Kidney (tissue), 14 donors: Measurements from ENCODE around the gene ARIH1. TPM values are rescaled to one million over a fixed set of nuclear protein-coding genes. Genes with fewer than 3 reads are reported as not detected.
"Not testable (repeated sequence)": the region's sequence is repeated elsewhere in the genome, so short reads cannot be mapped to it uniquely, and the experiment has no call there.

Experiments
- DNase-seq, 5 donors: peaks; one replicate each; pipeline ENCODE4 v3.0.0-alpha.2; 2013 to 2020
- FAIRE-seq: peaks from 2 replicates; lab custom pipeline; 2012; peaks lifted over from hg19 to GRCh38; lab: Jason Lieb, UNC
- H3K27ac ChIP-seq, 2 donors: one replicate each; pipeline ENCODE4 v1.7.0; 2013; ENCODE audit warnings: low read depth in 2 of 2, low read length in 2 of 2, inconsistent platforms in 1 of 2
- H3K27me3 ChIP-seq: one replicate; pipeline ENCODE4 v1.7.1; 2013; ENCODE audit warnings: low read length, inconsistent platforms; ENCODE audit not compliant: control insufficient read depth, insufficient read depth
- H3K36me3 ChIP-seq, 3 donors: one replicate each; pipeline versions ENCODE4 v1.7.0 to v1.7.1; 2013; ENCODE audit warnings: low read length in 3 of 3, control low read depth in 1 of 3, inconsistent platforms in 1 of 3; ENCODE audit not compliant: insufficient read depth in 3 of 3, control insufficient read depth in 2 of 3
- H3K4me1 ChIP-seq, 3 donors: one replicate each; pipeline versions ENCODE4 v1.7.0 to v1.7.1; 2013; ENCODE audit warnings: low read length in 3 of 3, inconsistent platforms in 1 of 3, low read depth in 1 of 3; ENCODE audit not compliant: control insufficient read depth in 2 of 3, insufficient read depth in 2 of 3
- H3K4me3 ChIP-seq, 3 donors: one replicate each; pipeline versions ENCODE4 v1.7.0 to v1.8.1; 2013; ENCODE audit warnings: low read length in 3 of 3, control low read depth in 1 of 3, inconsistent platforms in 1 of 3
- H3K9ac ChIP-seq, 3 donors: one replicate each; pipeline versions ENCODE4 v1.7.0 to v1.7.1; 2013; ENCODE audit warnings: low read length in 3 of 3, control low read depth in 1 of 3, inconsistent platforms in 1 of 3
- H3K9me3 ChIP-seq, 3 donors: one replicate each; pipeline versions ENCODE4 v1.7.0 to v1.7.1; 2013; ENCODE audit warnings: low read length in 3 of 3, control low read depth in 1 of 3, inconsistent platforms in 1 of 3; ENCODE audit not compliant: control insufficient read depth in 2 of 3, insufficient read depth in 1 of 3
- intact Hi-C: fragments of 100-400 bp; cut with DNase I; formaldehyde crosslinking; loops from one replicate; pipeline ENCODE4 v1.11.1; 2022
- polyA plus RNA-seq: library from polyadenylated mRNA; stranded (reverse); fragments of 350-450 nt; fragmentation: Illumina TruSeq; extraction: RNeasy Lipid Tissue Mini Kit (QIAGEN cat#74804); gene quantifications from one replicate; pipeline ENCODE4 v1.2.3, GENCODE V29; 2014; ENCODE audit warnings: low read depth, low replicate concordance; ENCODE audit not compliant: insufficient read depth
- total RNA-seq: library from RNA; stranded (reverse); fragmentation: NEBNext Ultra II Directional; extraction: Animal tissue kit (Norgen Biotek cat#: 25700); gene quantifications from one replicate; pipeline ENCODE4 v1.2.1, GENCODE V29; 2021
- TF ChIP-seq, protein P1 (sequence below): IDR thresholded peaks from 3 replicates; pipeline ENCODE4 v1.5.1; 2012; ENCODE audit warnings: mild to moderate bottlenecking, moderate library complexity, borderline replicate concordance; ENCODE audit not compliant: insufficient read depth; ENCODE audit errors: extremely low read depth
- donor health status: control.
- donor health status: control.
- donor health status: control.
- donor health status: control.
- donor health status: control.
- donor health status: DM: yes; HTN: yes; CAD: no.
- donor health status: Normal renal cell carcinoma (clear cell type).

The ARIH1 gene
- total and polyA plus RNA-seq, 2 donors from 2014 or later: 27.4 to 139 TPM

DNA sequence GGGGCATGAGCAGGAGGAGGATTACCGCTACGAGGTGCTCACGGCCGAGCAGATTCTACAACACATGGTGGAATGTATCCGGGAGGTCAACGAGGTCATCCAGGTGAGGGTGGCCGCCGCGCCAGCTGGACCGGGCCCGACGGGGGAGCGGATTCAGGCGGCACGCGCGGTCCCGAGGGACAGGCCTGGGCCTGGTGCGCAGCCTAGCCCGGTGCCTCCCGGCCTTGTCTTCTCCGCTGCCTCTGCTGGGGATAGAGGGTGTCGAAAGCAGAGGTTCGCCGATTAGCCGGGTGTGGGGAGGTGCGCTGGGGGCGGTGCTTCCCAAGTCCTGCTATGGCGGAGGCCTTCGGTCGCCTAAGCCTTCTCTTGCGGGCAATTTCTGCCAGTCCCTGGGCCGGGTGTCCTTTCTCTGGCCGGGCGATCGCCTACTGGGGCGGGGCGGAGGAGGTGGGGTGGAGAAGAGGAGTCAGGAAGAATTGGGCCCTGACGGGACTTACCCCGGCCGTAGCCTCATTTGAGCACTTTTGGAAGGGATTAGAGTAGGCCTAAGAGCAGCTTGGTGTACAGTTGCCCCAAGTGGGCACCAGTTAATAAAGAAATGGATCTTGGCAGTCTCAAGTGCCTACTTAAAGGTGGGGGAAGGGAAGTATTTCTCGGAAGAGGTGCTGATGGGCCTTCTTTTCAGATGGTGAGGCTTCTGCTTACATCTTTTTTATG, 940 bp downstream of the ARIH1 start:
- H3K36me3 ChIP-seq: peaks cover 0 to 3% (median 0%) of the 10 kb centered on the region in 3 donors
- H3K27me3 ChIP-seq: no peaks in the 10 kb centered on the region
- FAIRE-seq (no peak), DNase-seq (peak; percentile 83 to 94 (median 86))
- peak overlapping the region; percentile 79 to 94 (median 82) for H3K9ac ChIP-seq
- peak overlapping the region; percentile 83 to 96 (median 94) for H3K4me3 ChIP-seq
- intact Hi-C loops: no loop called here
- peak overlapping the region; percentile 99 for H3K27ac ChIP-seq
- TF ChIP-seq, protein P1, sequence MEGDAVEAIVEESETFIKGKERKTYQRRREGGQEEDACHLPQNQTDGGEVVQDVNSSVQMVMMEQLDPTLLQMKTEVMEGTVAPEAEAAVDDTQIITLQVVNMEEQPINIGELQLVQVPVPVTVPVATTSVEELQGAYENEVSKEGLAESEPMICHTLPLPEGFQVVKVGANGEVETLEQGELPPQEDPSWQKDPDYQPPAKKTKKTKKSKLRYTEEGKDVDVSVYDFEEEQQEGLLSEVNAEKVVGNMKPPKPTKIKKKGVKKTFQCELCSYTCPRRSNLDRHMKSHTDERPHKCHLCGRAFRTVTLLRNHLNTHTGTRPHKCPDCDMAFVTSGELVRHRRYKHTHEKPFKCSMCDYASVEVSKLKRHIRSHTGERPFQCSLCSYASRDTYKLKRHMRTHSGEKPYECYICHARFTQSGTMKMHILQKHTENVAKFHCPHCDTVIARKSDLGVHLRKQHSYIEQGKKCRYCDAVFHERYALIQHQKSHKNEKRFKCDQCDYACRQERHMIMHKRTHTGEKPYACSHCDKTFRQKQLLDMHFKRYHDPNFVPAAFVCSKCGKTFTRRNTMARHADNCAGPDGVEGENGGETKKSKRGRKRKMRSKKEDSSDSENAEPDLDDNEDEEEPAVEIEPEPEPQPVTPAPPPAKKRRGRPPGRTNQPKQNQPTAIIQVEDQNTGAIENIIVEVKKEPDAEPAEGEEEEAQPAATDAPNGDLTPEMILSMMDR: no peak
- peaks cover 3 to 22% (median 15%) of the 10 kb centered on the region in 3 donors for H3K4me1 ChIP-seq
- no peaks in the 10 kb centered on the region for H3K9me3 ChIP-seq

DNA sequence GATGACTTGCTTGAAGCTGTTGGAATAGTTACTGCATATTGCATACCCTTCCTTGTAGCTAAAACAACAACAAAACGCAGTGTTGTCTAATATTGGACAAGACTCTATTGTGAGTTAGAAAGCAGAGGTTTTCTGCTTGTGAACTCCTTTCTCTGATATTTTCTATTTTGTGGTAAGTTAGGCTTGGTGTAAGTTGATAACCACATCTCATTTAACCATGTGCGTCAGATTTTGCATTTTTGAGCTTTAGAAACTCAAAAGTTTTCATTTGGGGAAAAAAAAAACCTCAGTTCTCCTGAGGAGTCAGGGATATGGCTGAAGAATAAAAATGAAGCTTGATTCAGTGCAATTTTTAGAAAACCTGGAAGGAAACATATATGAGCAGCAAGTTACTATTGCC, 1.5 kb downstream of the ARIH1 start:
- FAIRE-seq: no peak
- H3K4me1 ChIP-seq: peaks cover 3 to 22% (median 15%) of the 10 kb centered on the region in 3 donors
- H3K9me3 ChIP-seq: no peaks in the 10 kb centered on the region
- no peaks in the 10 kb centered on the region for H3K27me3 ChIP-seq
- peak overlapping the region; percentile 79 to 94 (median 82) for H3K9ac ChIP-seq
- TF ChIP-seq, protein P1: no peak
- no peak for DNase-seq
- peaks cover 0 to 3% (median 0%) of the 10 kb centered on the region in 3 donors for H3K36me3 ChIP-seq
- intact Hi-C loops: no loop called here
- peak overlapping the region; percentile 83 to 96 (median 94) for H3K4me3 ChIP-seq
- peak overlapping the region; percentile 99 for H3K27ac ChIP-seq

DNA sequence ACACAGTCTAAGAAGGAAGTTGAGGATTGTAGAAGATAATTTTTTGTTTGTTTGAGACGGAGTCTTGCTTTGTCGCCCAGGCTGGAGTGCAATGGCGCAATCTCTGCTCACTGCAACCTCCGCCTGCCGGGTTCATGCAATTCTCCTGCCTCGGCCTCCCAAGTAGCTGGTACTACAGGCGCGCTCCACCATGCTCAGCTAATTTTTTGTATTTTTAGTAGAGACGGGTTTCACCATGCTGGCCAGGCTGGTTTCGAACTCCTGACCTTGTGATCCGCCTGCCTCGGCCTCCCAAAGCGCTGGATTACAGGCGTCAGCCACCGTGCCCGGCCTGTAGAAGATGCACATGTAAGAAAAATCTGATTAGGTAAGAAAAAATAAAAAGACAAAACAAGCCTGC, 2.2 kb downstream of the ARIH1 start:
- intact Hi-C loops, H3K36me3 ChIP-seq, H3K27me3 ChIP-seq, DNase-seq, H3K27ac ChIP-seq, FAIRE-seq, H3K9me3 ChIP-seq: not testable (repeated sequence)
- Histone ChIP-seq H3K9ac (peak overlapping the region in 1 of 3 donors; percentile 37), H3K4me1 (peaks cover 3 to 22% (median 15%) of the 10 kb centered on the region in 3 donors), H3K4me3 (peak overlapping the region; percentile 23 to 96 (median 83))

DNA sequence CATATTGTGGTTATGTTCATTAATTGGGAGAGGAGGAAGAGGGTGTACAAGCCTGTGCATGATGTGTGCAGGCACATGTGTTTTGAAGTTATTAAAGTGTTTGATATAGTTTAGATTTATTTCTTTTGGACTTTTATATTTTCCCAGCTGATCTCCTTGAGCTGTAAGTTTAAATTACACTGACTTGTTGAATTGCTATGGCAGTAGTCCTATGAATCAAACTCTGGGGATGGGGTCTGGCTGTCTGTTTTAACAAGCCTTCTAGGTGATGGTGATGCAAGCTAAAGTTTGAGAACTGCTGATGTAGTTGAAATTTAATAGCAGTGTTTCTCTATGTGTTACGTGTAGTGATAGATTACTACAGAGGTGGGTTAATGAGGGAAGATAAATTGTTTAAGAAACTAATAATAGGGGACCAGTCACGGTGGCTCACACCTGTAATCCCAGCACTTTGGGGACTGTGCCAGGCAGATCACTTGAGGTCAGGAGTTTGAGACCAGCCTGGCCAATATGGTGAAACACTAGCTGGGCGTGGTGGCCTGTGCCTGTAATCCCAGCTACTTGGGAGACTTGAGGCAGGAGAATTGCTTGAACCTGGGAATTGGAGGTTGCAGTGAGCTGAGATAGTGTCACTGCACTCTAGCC, 7.0 kb downstream of the ARIH1 start:
- Histone ChIP-seq H3K36me3 (peaks cover 0 to 3% (median 0%) of the 10 kb centered on the region in 3 donors), H3K4me3 (no peak overlapping the region), H3K4me1 (peaks cover 0 to 21% (median 11%) of the 10 kb centered on the region in 3 donors), H3K27me3 (no peaks in the 10 kb centered on the region), H3K9ac (no peak overlapping the region), H3K27ac (no peak overlapping the region), H3K9me3 (no peaks in the 10 kb centered on the region)
- DNase-seq (no peak), FAIRE-seq (no peak)
- intact Hi-C loops: no loop called here
- TF ChIP-seq, protein P1: no peak
